ENCODE results near the gene XYLT1. TPM values are rescaled to one million over a fixed set of nuclear protein-coding genes. Genes with fewer than 3 reads are reported as not detected.

Gene XYLT1
- total and polyA plus RNA-seq, 2 of the 13 experiments (the other 11 are each of a cell fraction or from before 2014, with no cell fraction given), result not detected

GRCh38 chr16:17474572-17474971, 3.8 kb upstream of the XYLT1 start:
- CTCF ChIA-PET (ENCODE audit: low intra/inter-chr PET ratio, low total read pairs), result no interaction called here
- no peak for FAIRE-seq

GRCh38 chr16:17474037-17474436, 3.3 kb upstream of the XYLT1 start:
- WGBS (ENCODE audit: low lambda C conversion rate), result 0% methylated on average over 4 of the region's 4 CpGs
- no peak overlapping the region for H2AFZ ChIP-seq (ENCODE audit: low read length)
- H3K4me2 ChIP-seq (ENCODE audit: low read depth, low read length), result no peak overlapping the region
- no peaks in the 10 kb centered on the region for H3K9me3 ChIP-seq (ENCODE audit: low read length)
- CTCF ChIA-PET (ENCODE audit: low intra/inter-chr PET ratio, low total read pairs), result no interaction called here
- in situ Hi-C loops (cut with HindIII; ENCODE audit: extremely low pct_ligation_motif_present, low pct_unique_long_range_greater_than_20kb), result loop anchor here (25.0 kb wide), 1 partner anchor 612 kb away; no protein-coding TSS in a partner anchor
- POLR2A ChIA-PET, result no interaction called here
- H3K4me3 ChIP-seq (replicated peaks in 1 of 3; ENCODE audit: insufficient read depth in 1 of 3, low read depth in 2 of 3, low read length in 3 of 3), result no peak overlapping the region
- DNase-seq (ENCODE audit: low spot score) (no peak), ATAC-seq (no peak), FAIRE-seq (no peak)
- no peaks in the 10 kb centered on the region for H3K36me3 ChIP-seq (replicated peaks in 1 of 2; ENCODE audit: control insufficient read depth in 1 of 2, insufficient read depth in 2 of 2, low read length in 2 of 2)
- no peak overlapping the region for H3K27ac ChIP-seq (ENCODE audit: extremely low read length, insufficient read depth, low read length)
- H3K79me2 ChIP-seq (ENCODE audit: insufficient read depth, low read length), result no peaks in the 10 kb centered on the region
- H3K9ac ChIP-seq (ENCODE audit: insufficient read depth, low read depth, low read length), result no peak overlapping the region
- no peaks in the 10 kb centered on the region for H3K4me1 ChIP-seq (ENCODE audit: insufficient read depth, low read length)
- no TSS peak for BruUV-seq (replicated peaks)
- intact Hi-C loops (cut with micrococcal nuclease; ENCODE audit: unreplicated experiment), result no loop called here
- no peaks in the 10 kb centered on the region; the same call in 1 of the 2 replicates for H4K20me1 ChIP-seq (ENCODE audit: insufficient read depth, low read length)
- H3K27me3 ChIP-seq (ENCODE audit: control insufficient read depth in 1 of 2, insufficient read depth in 2 of 2, low read length in 2 of 2), result peaks cover 21 to 55% of the 10 kb centered on the region in 2 experiments
- no peak for TF ChIP-seq ZNF75D (CRISPR knock-in tag; IDR thresholded peaks at IDR 0.05; ENCODE audit: borderline replicate concordance)
- no peak for TF ChIP-seq IKZF1 (IDR thresholded peaks at IDR 0.05)
- no peak for TF ChIP-seq ZNF782 (CRISPR knock-in tag; IDR thresholded peaks at IDR 0.05; ENCODE audit: borderline replicate concordance)
- no peak for TF ChIP-seq ZNF746 (CRISPR knock-in tag; IDR thresholded peaks at IDR 0.05)
- TF ChIP-seq FOSL2 (CRISPR knock-in tag; IDR thresholded peaks at IDR 0.05), result no peak
- no peak for TF ChIP-seq GLMP (CRISPR knock-in tag; IDR thresholded peaks at IDR 0.05; ENCODE audit: borderline replicate concordance)

More at GRCh38 chr16:17474572-17474971, 3.8 kb upstream of the XYLT1 start:
- no peak overlapping the region for H2AFZ ChIP-seq (ENCODE audit: low read length)
- POLR2A ChIA-PET, result no interaction called here
- TF ChIP-seq MYC (CRISPR knock-in tag; IDR thresholded peaks at IDR 0.05; ENCODE audit: borderline replicate concordance) (0 out of 2 replicates have a peak, but pooled peaks have one; percentile 9), ZFAT (CRISPR knock-in tag; conservative IDR thresholded peaks at IDR 0.05) (peak; percentile 61; the same call in 1 of the 2 replicates), IKZF4 (CRISPR knock-in tag; IDR thresholded peaks at IDR 0.05; ENCODE audit: borderline replicate concordance, low read depth, not compliant biosample characterization) (no peak), HNF1B (CRISPR knock-in tag; IDR thresholded peaks at IDR 0.05) (no peak)
- no peaks in the 10 kb centered on the region for H3K36me3 ChIP-seq (replicated peaks in 1 of 2; ENCODE audit: control insufficient read depth in 1 of 2, insufficient read depth in 2 of 2, low read length in 2 of 2)
- no peak overlapping the region for H3K4me2 ChIP-seq (ENCODE audit: low read depth, low read length)
- H3K9me3 ChIP-seq (ENCODE audit: low read length), result no peaks in the 10 kb centered on the region
- DNase-seq (ENCODE audit: low spot score), result no peak
- no peaks in the 10 kb centered on the region for H3K4me1 ChIP-seq (ENCODE audit: insufficient read depth, low read length)
- no peaks in the 10 kb centered on the region; the same call in 1 of the 2 replicates for H4K20me1 ChIP-seq (ENCODE audit: insufficient read depth, low read length)
- H3K27ac ChIP-seq (ENCODE audit: extremely low read length, insufficient read depth, low read length), result no peak overlapping the region
- no peaks in the 10 kb centered on the region for H3K79me2 ChIP-seq (ENCODE audit: insufficient read depth, low read length)
- in situ Hi-C loops (cut with HindIII; ENCODE audit: extremely low pct_ligation_motif_present, low pct_unique_long_range_greater_than_20kb) (loop anchor here (25.0 kb wide), 1 partner anchor 612 kb away; no protein-coding TSS in a partner anchor), intact Hi-C loops (cut with micrococcal nuclease; ENCODE audit: unreplicated experiment) (no loop called here)
- no TSS peak for BruUV-seq (replicated peaks)
- H3K4me3 ChIP-seq (replicated peaks in 1 of 3; ENCODE audit: insufficient read depth in 1 of 3, low read depth in 2 of 3, low read length in 3 of 3), result no peak overlapping the region
- WGBS (ENCODE audit: low lambda C conversion rate), result 15% methylated on average over 13 of the region's 13 CpGs
- H3K27me3 ChIP-seq (ENCODE audit: control insufficient read depth in 1 of 2, insufficient read depth in 2 of 2, low read length in 2 of 2), result peaks cover 18 to 52% of the 10 kb centered on the region in 2 experiments
- ATAC-seq, result no peak
- no peak overlapping the region for H3K9ac ChIP-seq (ENCODE audit: insufficient read depth, low read depth, low read length)

Measured in HepG2 (cell line).